HepG2 (cell line): ENCODE data around the gene NWD2. TPM values are rescaled to one million over a fixed set of nuclear protein-coding genes. Genes with fewer than 3 reads are reported as not detected.

Experiments used
- ATAC-seq: fragments of 200-7000 bp; cut with Tn5 transposase; 3 replicates; pipeline ENCODE4 v1.9.1; 2020; ENCODE audit warnings: mild to moderate bottlenecking, moderate library complexity
- BruUV-seq: library from RNA; stranded (reverse); fragments of 400-500 nt; replicated peaks from 2 replicates; lab custom pipeline; 2021; lab: Mats Ljungman, UMichigan
- CTCF ChIA-PET: fragments of 300-600 bp; formaldehyde crosslinking; extraction: SDS; loops from one replicate; lab custom pipeline; 2021; ENCODE audit warnings: low total read pairs, inconsistent platforms, low intra/inter-chr PET ratio; lab: Yijun Ruan, JAX
- POLR2A ChIA-PET: fragments of 350-600 bp; sonication (Branson Sonifier 250); formaldehyde crosslinking; loops from one replicate; lab custom pipeline; 2020; ENCODE audit warnings: antibody characterized with exemption, inconsistent platforms; lab: Yijun Ruan, JAX
- DNase-seq: peaks from one replicate; pipeline ENCODE4 v3.0.0-alpha.2; 2015; ENCODE audit warnings: low spot score
- FAIRE-seq: peaks from 3 replicates; lab custom pipeline; 2011; peaks lifted over from hg19 to GRCh38; lab: Jason Lieb, UNC
- H2AFZ ChIP-seq: one replicate; pipeline ENCODE4 v1.6.1; 2011; ENCODE audit warnings: low read length, inconsistent platforms
- H3K27ac ChIP-seq: fragments of 300-600 bp; 3 replicates; pipeline ENCODE4 v1.8.0; 2011; ENCODE audit warnings: mixed run types, mild to moderate bottlenecking, mixed read lengths, low read length, inconsistent platforms; ENCODE audit not compliant: insufficient read depth; ENCODE audit errors: extremely low read length
- H3K27me3 ChIP-seq, 2 experiments: fragments of 200-600 bp in 1 of 2; 2 replicates in 1 of 2; 3 replicates in 1 of 2; pipeline versions ENCODE4 v1.6.0 to v1.8.0; 2011; ENCODE audit warnings: low read length in 2 of 2, mild to moderate bottlenecking in 2 of 2, moderate library complexity in 2 of 2, inconsistent platforms in 1 of 2; ENCODE audit not compliant: insufficient read depth in 2 of 2, control insufficient read depth in 1 of 2
- H3K36me3 ChIP-seq, 2 experiments: fragments of 200-600 bp in 1 of 2; replicated peaks in 1 of 2; 2 replicates in 1 of 2; 3 replicates in 1 of 2; pipeline versions ENCODE4 v1.5.1 to v1.8.0; 2011; ENCODE audit warnings: low read length in 2 of 2, inconsistent platforms in 1 of 2; ENCODE audit not compliant: insufficient read depth in 2 of 2, control insufficient read depth in 1 of 2
- H3K4me1 ChIP-seq: 2 replicates; pipeline ENCODE4 v1.5.1; 2012; ENCODE audit warnings: low read length, inconsistent platforms; ENCODE audit not compliant: insufficient read depth
- H3K4me2 ChIP-seq: 2 replicates; pipeline ENCODE4 v1.6.0; 2011; ENCODE audit warnings: low read depth, low read length, inconsistent platforms
- H3K4me3 ChIP-seq, 3 experiments: fragments of 200-600 bp in 1 of 3; sonication (generic), shearing (Covaris generic) in 1 of 3; replicated peaks in 1 of 3; 2 replicates each; pipeline ENCODE4 v1.5.1; 2011 to 2016; ENCODE audit warnings: low read length in 3 of 3, inconsistent platforms in 2 of 3, low read depth in 2 of 3, mild to moderate bottlenecking in 2 of 3, control low read depth in 1 of 3, mixed read lengths in 1 of 3; ENCODE audit not compliant: insufficient read depth in 1 of 3
- H3K79me2 ChIP-seq: one replicate; pipeline ENCODE4 v1.6.1; 2011; ENCODE audit warnings: low read length, inconsistent platforms; ENCODE audit not compliant: insufficient read depth
- H3K9ac ChIP-seq: 2 replicates; pipeline ENCODE4 v1.6.0; 2011; ENCODE audit warnings: mild to moderate bottlenecking, low read depth, low read length, inconsistent platforms; ENCODE audit not compliant: insufficient read depth
- H3K9me3 ChIP-seq: 2 replicates; pipeline ENCODE4 v1.5.1; 2012; ENCODE audit warnings: mild to moderate bottlenecking, low read length
- H4K20me1 ChIP-seq: 2 replicates; pipeline ENCODE4 v1.6.0; 2011; ENCODE audit warnings: inconsistent platforms, mild to moderate bottlenecking, low read length, moderate library complexity; ENCODE audit not compliant: insufficient read depth
- CEBPB ChIP-seq: IDR thresholded peaks from 2 replicates; pipeline ENCODE4 v1.6.1; 2011; ENCODE audit warnings: low read depth, low read length, improper control_type of control experiment, borderline replicate concordance
- ERF ChIP-seq: IDR thresholded peaks from 2 replicates; pipeline ENCODE4 v1.6.1; 2018; ENCODE audit warnings: missing biosample characterization, missing genetic modification reagents
- ETV6 ChIP-seq: sonication (generic); formaldehyde crosslinking; conservative IDR thresholded peaks from 2 replicates; pipeline ENCODE4 v1.4.0; 2020; ENCODE audit warnings: missing genetic modification reagents
- NKX3-1 ChIP-seq: sonication (generic); formaldehyde crosslinking; IDR thresholded peaks from 2 replicates; pipeline ENCODE4 v1.5.0; 2020; ENCODE audit warnings: missing genetic modification reagents
- PHF20 ChIP-seq: sonication (generic); formaldehyde crosslinking; IDR thresholded peaks from 2 replicates; pipeline ENCODE4 v1.5.0; 2020; ENCODE audit warnings: mild to moderate bottlenecking, missing genetic modification reagents
- ZFP41 ChIP-seq: sonication (generic); formaldehyde crosslinking; IDR thresholded peaks from 2 replicates; pipeline ENCODE4 v1.4.0; 2020; ENCODE audit warnings: mild to moderate bottlenecking, missing genetic modification reagents, borderline replicate concordance
- WGBS: methylation state at CpG from one replicate; pipeline ENCODE4 v1.1.6; 2017; ENCODE audit warnings: low lambda C conversion rate; 5-methylcytosine and 5-hydroxymethylcytosine counted together
- in situ Hi-C: cut with HindIII; loops from 2 replicates; pipeline ENCODE4 v1.10.0; 2017; ENCODE audit warnings: low pct_unique_long_range_greater_than_20kb; ENCODE audit not compliant: extremely low pct_ligation_motif_present
- intact Hi-C: fragments of 100-400 bp; cut with micrococcal nuclease; formaldehyde crosslinking; loops from one replicate; pipeline ENCODE4 v1.10.0; 2022; ENCODE audit not compliant: unreplicated experiment
- polyA plus RNA-seq, 8 experiments: library from polyadenylated mRNA; depleted of rRNA in 3 of 8; stranded (reverse) in 7 of 8; unstranded in 1 of 8; fragments of >200 nt; fragmentation: Illumina TruSeq in 4 of 8; extraction: Trizol in 4 of 8; gene quantifications; 2 replicates each; pipeline versions ENCODE4 v1.2.1 to v1.2.3, GENCODE V29; 2011 to 2016; ENCODE audit warnings: low read depth in 4 of 8, missing spikeins in 1 of 8, mixed read lengths in 1 of 8; ENCODE audit not compliant: insufficient read depth in 1 of 8
- total RNA-seq, 5 experiments: library from RNA; depleted of rRNA; stranded (reverse); fragments of >200 nt; fragmentation: Illumina TruSeq; extraction: Trizol; gene quantifications; 2 replicates each; pipeline ENCODE4 v1.2.3, GENCODE V29; 2016; ENCODE audit warnings: low read depth in 1 of 5

Gene NWD2
- total and polyA plus RNA-seq, 2 of the 13 experiments (the other 11 are each of a cell fraction or from before 2014, with no cell fraction given), result not detected

- DNase-seq, result no peak
- in situ Hi-C loops, result no loop called here
- Histone ChIP-seq H3K4me3 (no peak overlapping the region), H3K27me3 (no peaks in the 10 kb centered on the region), H3K4me1 (no peaks in the 10 kb centered on the region), H3K27ac (no peak overlapping the region), H3K36me3 (no peaks in the 10 kb centered on the region), H2AFZ (no peak overlapping the region), H3K9me3 (no peaks in the 10 kb centered on the region), H3K4me2 (no peak overlapping the region), H3K9ac (no peak overlapping the region), H4K20me1 (no peaks in the 10 kb centered on the region), H3K79me2 (no peaks in the 10 kb centered on the region)
- POLR2A ChIA-PET, result no interaction called here
- no TSS peak for BruUV-seq
- CTCF ChIA-PET, result no interaction called here
- no peak for FAIRE-seq
- intact Hi-C loops, result no loop called here
- TF ChIP-seq ZFP41, result no peak
- peak; percentile 17; the same call in 1 of the 2 replicates for TF ChIP-seq CEBPB
- no peak for TF ChIP-seq NKX3-1 (CRISPR knock-in tag)
- no peak for TF ChIP-seq ETV6
- no peak for ATAC-seq
- WGBS, result 9% methylated on average over 1 of the region's 1 CpG
These were observed 34.6 kb downstream of the NWD2 start for GRCh38 chr4:37279121-37279520.

DNA sequence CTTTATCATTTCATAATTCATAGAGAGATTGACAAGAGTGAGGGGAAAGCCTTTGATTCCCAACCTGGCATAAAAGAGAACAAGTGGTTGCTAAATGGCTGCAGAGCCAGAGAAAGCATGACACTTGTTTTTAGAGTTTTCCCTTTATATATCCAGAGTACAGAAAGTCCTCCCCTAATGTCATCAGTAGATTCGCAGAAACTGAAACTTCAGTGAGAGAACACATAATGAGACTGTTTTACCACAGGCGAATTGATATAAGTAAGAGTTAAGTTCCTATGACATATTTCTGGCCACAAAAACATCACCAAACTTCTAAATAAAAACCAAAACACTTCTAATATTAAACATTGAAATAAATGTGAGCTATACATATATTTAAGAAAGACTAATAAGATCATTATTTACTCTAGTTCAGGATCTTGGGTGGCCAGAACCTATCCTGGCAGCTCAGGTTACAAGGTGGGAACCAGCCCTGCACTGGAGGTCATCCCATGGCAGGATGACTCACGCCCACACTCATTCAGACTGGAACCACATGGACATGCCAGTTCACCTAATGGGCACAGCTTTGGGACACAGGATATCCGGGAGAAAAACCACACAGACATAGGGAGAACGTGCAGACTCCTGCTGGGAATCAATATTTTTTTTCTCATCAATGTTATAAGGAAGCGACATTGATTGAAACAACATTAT lies 35.5 kb downstream of the NWD2 start:
- ATAC-seq, result no peak
- TF ChIP-seq ERF (CRISPR knock-in tag) (no peak), PHF20 (no peak)
- TF ChIP-seq, all 625 proteins: peak for 0
- no peaks in the 10 kb centered on the region for H3K9me3 ChIP-seq
- no peaks in the 10 kb centered on the region for H3K36me3 ChIP-seq
- in situ Hi-C loops (no loop called here), intact Hi-C loops (no loop called here)
- ChIA-PET POLR2A (no interaction called here), CTCF (no interaction called here)
- BruUV-seq, result no TSS peak
- H2AFZ ChIP-seq, result no peak overlapping the region
- no peak overlapping the region for H3K9ac ChIP-seq
- H4K20me1 ChIP-seq, result no peaks in the 10 kb centered on the region
- FAIRE-seq (no peak), DNase-seq (peak; percentile 0)
- no peaks in the 10 kb centered on the region for H3K4me1 ChIP-seq
- H3K4me2 ChIP-seq, result no peak overlapping the region
- no peaks in the 10 kb centered on the region for H3K27me3 ChIP-seq
- no peak overlapping the region for H3K4me3 ChIP-seq
- H3K27ac ChIP-seq, result no peak overlapping the region
- 3% methylated on average over 6 of the region's 6 CpGs for WGBS
- H3K79me2 ChIP-seq, result no peaks in the 10 kb centered on the region
